Upper lobe of left lung (tissue), 6 donors: ENCODE results near the gene RUNX2. TPM values are rescaled to one million over a fixed set of nuclear protein-coding genes. Genes with fewer than 3 reads are reported as not detected.

Experiments used
- ATAC-seq, 2 donors: fragments of 200-7000 bp; cut with Tn5 transposase; one replicate each; pipeline ENCODE4 v1.9.1; 2022; ENCODE audit warnings: mild to moderate bottlenecking in 2 of 2, moderate library complexity in 2 of 2; ENCODE audit not compliant: low FRiP score in 2 of 2
- DNase-seq, 2 donors: peaks; one replicate each; pipeline ENCODE4 v3.0.0-alpha.2; 2019 to 2020
- H3K27ac ChIP-seq, 4 donors: fragments of 200-600 bp; sonication (generic); one replicate each; pipeline ENCODE4 v1.5.1; 2016 to 2019
- H3K27me3 ChIP-seq, 4 donors: fragments of 200-600 bp; sonication (generic); one replicate each; pipeline ENCODE4 v1.5.1; 2017 to 2019
- H3K36me3 ChIP-seq, 4 donors: fragments of 200-600 bp; sonication (generic); one replicate each; pipeline ENCODE4 v1.5.1; 2016 to 2019
- H3K4me1 ChIP-seq, 4 donors: fragments of 200-600 bp; sonication (generic); one replicate each; pipeline ENCODE4 v1.5.1; 2018 to 2019
- H3K4me3 ChIP-seq, 4 donors: fragments of 200-600 bp; sonication (generic); one replicate each; pipeline ENCODE4 v1.5.1; 2017 to 2019; ENCODE audit warnings: mild to moderate bottlenecking in 2 of 4, moderate library complexity in 1 of 4
- H3K9me3 ChIP-seq, 4 donors: fragments of 200-600 bp; sonication (generic); one replicate each; pipeline ENCODE4 v1.5.1; 2018 to 2019
- EP300 ChIP-seq, 4 donors: sonication (generic); formaldehyde crosslinking; IDR thresholded peaks; one replicate each; pipeline ENCODE4 v1.5.1; 2017; ENCODE audit warnings: antibody characterized with exemption in 4 of 4, control low read depth in 2 of 4
- POLR2A ChIP-seq, 4 donors: fragments of 450-650 bp; IDR thresholded peaks; one replicate each; pipeline ENCODE4 v1.5.1; 2016 to 2017; ENCODE audit warnings: antibody characterized with exemption in 4 of 4, mild to moderate bottlenecking in 2 of 4
- POLR2AphosphoS5 ChIP-seq, 2 donors: sonication (generic); formaldehyde crosslinking; IDR thresholded peaks; one replicate each; pipeline ENCODE4 v1.5.1; 2017; ENCODE audit warnings: antibody characterized with exemption in 2 of 2
- WGBS, 2 donors: methylation state at CpG; one replicate each; pipeline ENCODE4 v1.1.5; 2017 to 2018; 5-methylcytosine and 5-hydroxymethylcytosine counted together
- total RNA-seq, 6 donors: library from RNA; depleted of rRNA in 4 of 6; stranded (reverse); fragments of >200 nt in 4 of 6; gene quantifications; one replicate each; pipeline versions ENCODE4 v1.1.0 to v1.2.1, GENCODE V29; 2016 to 2021
- TF ChIP-seq, protein P1 (sequence below), 6 experiments: fragments of 450-650 bp in 4 of 6; fragments of 200-600 bp in 2 of 6; sonication (generic) in 2 of 6; IDR thresholded peaks; one replicate each; pipeline ENCODE4 v1.5.1; 2016 to 2019; ENCODE audit warnings: antibody characterized with exemption in 6 of 6
- donor health status: DM: no; HTN: no; CAD: no; lungs with moderate emphysema.
- donor health status: DM: no; HTN: yes; CAD: no; lungs with severe emphysema.

The RUNX2 gene
- total RNA-seq, 6 donors from 2014 or later = 2.6 to 12.2 (median 5.5) TPM

DNA sequence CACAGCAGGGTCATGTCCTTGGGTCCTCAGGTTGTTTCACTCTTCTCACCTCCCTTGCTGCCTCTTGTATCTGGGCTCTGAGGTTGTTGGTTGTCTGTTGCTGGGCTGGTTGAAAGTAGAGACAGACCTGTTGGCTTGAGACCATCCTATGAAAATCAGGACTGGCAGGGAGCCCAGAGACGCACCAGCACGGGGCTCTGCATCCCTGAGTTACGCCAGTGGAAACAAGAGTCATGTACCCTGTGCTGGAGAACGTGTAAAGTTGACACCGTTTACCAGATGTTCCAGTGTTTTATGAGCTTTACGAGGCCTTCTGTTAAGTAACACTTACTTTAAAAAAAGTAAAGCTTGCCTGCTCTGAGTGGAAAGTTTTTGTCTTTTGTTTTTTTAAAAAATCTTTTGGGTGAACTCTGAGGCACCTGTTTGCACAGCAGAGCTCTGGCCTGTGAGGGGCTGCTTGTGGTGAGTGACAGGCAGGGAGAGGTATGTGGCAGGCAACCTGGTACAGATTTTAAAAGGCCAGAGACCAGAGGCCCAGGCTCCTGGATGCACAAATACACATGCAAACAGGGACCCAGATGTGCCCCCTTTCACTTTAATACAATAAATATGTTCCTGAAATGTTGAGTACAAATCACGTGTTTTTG, 309.6 kb downstream of the RUNX2 start:
- H3K4me1 ChIP-seq = no peaks in the 10 kb centered on the region
- no peak overlapping the region for H3K4me3 ChIP-seq
- no peaks in the 10 kb centered on the region for H3K36me3 ChIP-seq
- H3K27me3 ChIP-seq = no peaks in the 10 kb centered on the region
- H3K9me3 ChIP-seq = no peaks in the 10 kb centered on the region
- TF ChIP-seq EP300 (IDR thresholded peaks at IDR 0.05) (no peak), POLR2AphosphoS5 (IDR thresholded peaks at IDR 0.05) (no peak), POLR2A (IDR thresholded peaks at IDR 0.05) (no peak)
- TF ChIP-seq, protein P1, sequence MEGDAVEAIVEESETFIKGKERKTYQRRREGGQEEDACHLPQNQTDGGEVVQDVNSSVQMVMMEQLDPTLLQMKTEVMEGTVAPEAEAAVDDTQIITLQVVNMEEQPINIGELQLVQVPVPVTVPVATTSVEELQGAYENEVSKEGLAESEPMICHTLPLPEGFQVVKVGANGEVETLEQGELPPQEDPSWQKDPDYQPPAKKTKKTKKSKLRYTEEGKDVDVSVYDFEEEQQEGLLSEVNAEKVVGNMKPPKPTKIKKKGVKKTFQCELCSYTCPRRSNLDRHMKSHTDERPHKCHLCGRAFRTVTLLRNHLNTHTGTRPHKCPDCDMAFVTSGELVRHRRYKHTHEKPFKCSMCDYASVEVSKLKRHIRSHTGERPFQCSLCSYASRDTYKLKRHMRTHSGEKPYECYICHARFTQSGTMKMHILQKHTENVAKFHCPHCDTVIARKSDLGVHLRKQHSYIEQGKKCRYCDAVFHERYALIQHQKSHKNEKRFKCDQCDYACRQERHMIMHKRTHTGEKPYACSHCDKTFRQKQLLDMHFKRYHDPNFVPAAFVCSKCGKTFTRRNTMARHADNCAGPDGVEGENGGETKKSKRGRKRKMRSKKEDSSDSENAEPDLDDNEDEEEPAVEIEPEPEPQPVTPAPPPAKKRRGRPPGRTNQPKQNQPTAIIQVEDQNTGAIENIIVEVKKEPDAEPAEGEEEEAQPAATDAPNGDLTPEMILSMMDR (IDR thresholded peaks at IDR 0.05) = no peak
- WGBS, 2 donors = 67 to 75% methylated on average over 7 of the region's 7 CpGs
- H3K27ac ChIP-seq = no peak overlapping the region
- ATAC-seq (no peak), DNase-seq (no peak)

DNA sequence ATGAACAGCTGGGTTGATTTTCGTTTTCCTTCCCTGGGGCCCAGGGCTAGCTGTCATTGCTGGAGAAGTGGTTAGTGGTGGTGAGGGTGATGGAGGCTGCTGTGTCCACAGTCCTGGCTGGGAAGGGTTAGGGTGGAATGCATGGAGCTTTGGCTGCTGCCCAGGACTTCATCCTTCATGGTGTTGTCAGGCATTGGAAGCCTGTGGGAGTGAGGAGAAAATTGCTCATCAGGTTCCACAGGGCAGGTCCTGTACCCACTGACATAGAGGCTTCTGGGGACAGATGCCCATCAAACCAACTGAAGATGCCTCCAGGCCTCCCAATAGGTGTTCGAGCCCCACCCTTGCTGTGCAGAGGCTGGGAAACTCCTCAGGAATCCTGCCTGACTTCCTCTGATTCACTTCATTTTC, 312.0 kb downstream of the RUNX2 start:
- Histone ChIP-seq H3K9me3 (no peaks in the 10 kb centered on the region), H3K27ac (no peak overlapping the region), H3K36me3 (no peaks in the 10 kb centered on the region), H3K4me1 (no peaks in the 10 kb centered on the region), H3K27me3 (no peaks in the 10 kb centered on the region), H3K4me3 (no peak overlapping the region)
- TF ChIP-seq POLR2AphosphoS5 (IDR thresholded peaks at IDR 0.05) (no peak), EP300 (IDR thresholded peaks at IDR 0.05) (no peak), POLR2A (IDR thresholded peaks at IDR 0.05) (no peak)
- WGBS, 2 donors = 66 to 93% methylated on average over 2 of the region's 2 CpGs
- DNase-seq (no peak), ATAC-seq (no peak)

DNA sequence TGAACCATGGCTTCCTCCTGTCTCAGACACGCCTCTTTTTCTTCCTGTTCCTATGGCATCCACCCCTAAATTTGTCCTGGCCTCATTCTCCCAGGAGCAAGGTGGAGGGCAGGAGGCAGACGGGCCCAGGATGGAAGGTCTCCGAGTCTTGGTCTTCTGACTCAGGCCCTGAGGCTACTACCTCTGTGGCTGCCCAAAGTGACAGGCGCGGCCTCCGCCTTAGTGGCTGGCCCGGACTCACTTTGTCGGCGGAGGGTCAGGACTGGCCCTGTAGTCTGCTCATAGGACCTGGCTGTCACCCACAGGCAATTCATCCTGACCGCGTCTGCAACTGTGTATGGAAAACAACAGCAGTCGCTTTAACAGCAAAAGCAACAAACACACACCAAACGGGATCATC, 312.7 kb downstream of the RUNX2 start:
- no peak overlapping the region for H3K4me3 ChIP-seq
- WGBS, 2 donors = 96 to 97% methylated on average over 12 to 13 of the region's 13 CpGs
- no peaks in the 10 kb centered on the region for H3K36me3 ChIP-seq
- H3K27me3 ChIP-seq = no peaks in the 10 kb centered on the region
- no peaks in the 10 kb centered on the region for H3K9me3 ChIP-seq
- TF ChIP-seq POLR2AphosphoS5 (IDR thresholded peaks at IDR 0.05) = no peak
- no peak for TF ChIP-seq EP300 (IDR thresholded peaks at IDR 0.05)
- TF ChIP-seq, protein P1 (IDR thresholded peaks at IDR 0.05) = no peak
- no peak for TF ChIP-seq POLR2A (IDR thresholded peaks at IDR 0.05)
- no peak overlapping the region for H3K27ac ChIP-seq
- peak in 1 of 2 donors; percentile 58 for DNase-seq
- ATAC-seq = no peak
- no peaks in the 10 kb centered on the region for H3K4me1 ChIP-seq

- WGBS, 2 donors = 94% methylated on average over 20 of the region's 20 CpGs
- DNase-seq (peak in 1 of 2 donors; percentile 61), ATAC-seq (no peak)
Observed at GRCh38 chr6:45642331-45643125, 314.4 kb downstream of the RUNX2 start.

DNA sequence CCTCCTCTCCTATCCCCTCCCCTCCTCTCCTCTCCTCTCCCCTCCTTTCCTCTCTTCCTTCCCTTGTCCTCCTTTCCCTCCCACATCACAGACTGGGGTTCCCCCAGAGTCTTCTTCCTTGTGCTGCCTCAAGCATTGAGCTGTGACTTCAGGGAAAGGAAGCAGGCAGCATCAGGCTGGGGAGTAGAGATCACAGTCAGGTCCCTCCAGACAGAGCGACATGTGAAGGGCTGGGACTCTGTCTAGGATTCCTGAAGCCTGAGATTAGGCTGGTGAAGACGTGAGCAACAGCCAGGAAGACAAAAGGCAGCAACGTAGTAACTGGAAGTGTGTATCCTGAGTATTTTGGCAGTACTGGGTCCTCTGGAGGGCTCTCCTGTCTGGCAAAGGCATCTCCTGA, 315.0 kb downstream of the RUNX2 start:
- no peaks in the 10 kb centered on the region for H3K27me3 ChIP-seq
- no peaks in the 10 kb centered on the region for H3K36me3 ChIP-seq
- ATAC-seq (no peak), DNase-seq (no peak)
- H3K4me3 ChIP-seq = no peak overlapping the region
- H3K27ac ChIP-seq = no peak overlapping the region
- no peak for TF ChIP-seq POLR2A (IDR thresholded peaks at IDR 0.05)
- TF ChIP-seq, protein P1 (IDR thresholded peaks at IDR 0.05) = no peak
- no peak for TF ChIP-seq EP300 (IDR thresholded peaks at IDR 0.05)
- no peak for TF ChIP-seq POLR2AphosphoS5 (IDR thresholded peaks at IDR 0.05)
- H3K4me1 ChIP-seq = no peaks in the 10 kb centered on the region
- 57 to 62% methylated on average over 3 of the region's 3 CpGs for WGBS, 2 donors
- H3K9me3 ChIP-seq = no peaks in the 10 kb centered on the region

More at GRCh38 chr6:45642331-45643125, 314.4 kb downstream of the RUNX2 start:
- Histone ChIP-seq H3K4me3 (no peak overlapping the region), H3K9me3 (no peaks in the 10 kb centered on the region), H3K27ac (no peak overlapping the region), H3K4me1 (no peaks in the 10 kb centered on the region), H3K36me3 (no peaks in the 10 kb centered on the region), H3K27me3 (no peaks in the 10 kb centered on the region)
- no peak for TF ChIP-seq POLR2A (IDR thresholded peaks at IDR 0.05)
- TF ChIP-seq, protein P1 (IDR thresholded peaks at IDR 0.05) = no peak
- TF ChIP-seq EP300 (IDR thresholded peaks at IDR 0.05) = no peak
- TF ChIP-seq POLR2AphosphoS5 (IDR thresholded peaks at IDR 0.05) = no peak
